ENCODE results near the gene GPC1.

The GPC1 gene

GRCh38 chr2:240393831-240394410 is 41.5 kb upstream of the GPC1 start:
- H3K4me3 ChIP-seq (ENCODE audit: low read length): no peak overlapping the region
- TF ChIP-seq ZNF274 (IDR thresholded peaks at IDR 0.05; ENCODE audit: low read depth, low read length): no peak

GRCh38 chr2:240394549-240394948 is 40.9 kb upstream of the GPC1 start:
- no peak for TF ChIP-seq ZNF274 (IDR thresholded peaks at IDR 0.05; ENCODE audit: low read depth, low read length)
- no peak overlapping the region for H3K4me3 ChIP-seq (ENCODE audit: low read length)

DNA sequence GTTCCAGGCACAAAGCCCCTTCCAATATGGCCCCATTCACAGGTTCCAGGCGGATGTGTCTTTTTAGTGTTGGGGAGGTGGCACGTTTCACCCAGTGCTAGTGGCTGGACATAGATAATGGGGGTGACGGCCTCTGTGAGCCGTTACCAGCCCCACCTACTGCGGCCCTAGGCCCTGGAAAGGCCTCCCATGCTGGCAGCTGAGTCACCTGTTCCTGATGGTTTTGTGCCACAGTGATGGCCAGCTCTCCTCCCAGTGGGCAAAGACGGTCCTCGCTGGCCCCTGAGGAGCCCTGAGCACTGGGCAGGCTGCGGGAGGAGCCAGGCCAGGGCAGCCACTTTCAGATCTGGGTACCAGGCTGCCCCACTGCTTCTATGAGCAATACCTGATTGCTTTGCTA is 40.0 kb upstream of the GPC1 start:
- H3K4me3 ChIP-seq (ENCODE audit: low read length): no peak overlapping the region
- TF ChIP-seq ZNF274 (IDR thresholded peaks at IDR 0.05; ENCODE audit: low read depth, low read length): no peak

DNA sequence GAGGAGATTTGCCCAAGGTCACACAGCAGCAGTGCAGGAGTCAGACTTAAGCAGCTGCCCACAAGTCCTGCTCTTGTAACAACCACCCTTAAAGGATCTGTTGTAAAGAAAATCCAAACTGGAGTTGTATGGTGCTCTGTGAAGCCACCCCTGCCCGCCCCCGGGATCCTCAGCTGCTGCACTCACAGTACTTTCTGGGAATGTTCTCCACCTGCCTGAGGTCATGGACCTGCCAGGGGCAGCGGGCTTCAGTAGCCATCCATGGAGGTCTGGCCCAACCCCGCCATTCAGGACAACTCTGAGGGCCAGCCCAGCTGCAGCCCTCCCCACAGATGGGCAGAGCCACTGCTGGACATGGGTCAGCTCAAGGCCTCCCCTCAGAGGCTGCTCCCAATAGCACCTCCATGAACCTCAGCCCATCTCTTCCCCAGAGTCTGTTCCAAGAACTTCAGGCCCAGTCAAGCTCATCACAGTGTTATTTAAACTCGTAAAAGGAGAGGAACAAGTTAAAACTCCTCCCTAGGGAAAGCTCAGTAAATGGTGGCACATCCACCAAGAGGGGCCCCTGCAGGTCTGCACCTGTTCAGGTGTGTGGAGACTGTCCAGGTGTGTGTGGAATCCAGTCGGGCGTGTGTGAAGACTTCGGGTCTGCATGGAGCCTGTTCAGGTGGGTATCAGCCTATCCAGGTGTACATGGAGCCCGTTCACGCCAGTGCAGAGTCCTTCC is 39.4 kb upstream of the GPC1 start:
- TF ChIP-seq ZNF274 (IDR thresholded peaks at IDR 0.05; ENCODE audit: low read depth, low read length): no peak
- H3K4me3 ChIP-seq (ENCODE audit: low read length): no peak overlapping the region

DNA sequence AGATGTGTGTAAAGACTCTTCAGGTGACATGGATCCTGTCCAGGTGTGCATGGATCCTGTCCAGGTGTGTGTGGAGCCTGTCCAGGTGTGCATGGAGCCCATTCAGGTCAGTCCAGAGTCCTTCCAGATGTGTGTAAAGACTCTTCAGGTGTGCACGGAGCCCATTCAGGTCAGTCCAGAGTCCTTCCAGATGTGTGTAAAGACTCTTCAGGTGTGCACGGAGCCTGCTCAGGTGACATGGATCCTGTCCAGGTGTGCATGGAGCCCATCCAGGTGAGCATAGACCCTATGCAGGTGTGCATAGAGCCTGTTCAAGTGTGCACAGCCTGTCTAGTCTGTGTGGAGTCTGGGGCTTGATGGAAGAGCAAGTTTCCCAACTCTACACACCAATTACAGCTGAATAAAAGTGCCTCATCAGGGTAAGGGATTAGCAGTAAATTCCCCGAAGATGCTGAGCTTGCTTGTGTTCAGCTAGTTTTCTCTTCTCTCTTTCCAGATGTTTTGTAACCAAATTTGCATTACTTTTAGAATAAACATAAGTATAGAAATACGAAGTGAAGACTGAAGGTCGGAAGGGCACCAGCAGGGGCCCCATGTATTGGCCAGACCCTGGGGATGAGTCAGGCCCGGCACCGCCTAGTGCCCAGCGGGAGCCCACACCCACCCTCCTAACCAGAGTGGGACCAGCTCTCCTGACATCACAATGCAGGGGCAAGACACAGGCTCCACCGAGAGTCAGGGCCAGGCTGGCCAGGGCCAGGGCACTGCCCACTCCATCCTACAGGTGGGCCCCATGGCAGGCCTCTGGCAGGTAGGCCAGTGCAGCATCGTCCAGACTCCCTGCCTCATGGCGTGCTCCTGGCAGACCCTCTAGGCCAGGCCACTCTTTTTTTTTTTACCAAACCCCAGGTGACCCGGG is 38.6 kb upstream of the GPC1 start:
- TF ChIP-seq ZNF274 (IDR thresholded peaks at IDR 0.05; ENCODE audit: low read depth, low read length): no peak

GRCh38 chr2:240397542-240397916 is 37.9 kb upstream of the GPC1 start:
- no peak overlapping the region for H3K4me3 ChIP-seq (ENCODE audit: low read length)
- no peak for TF ChIP-seq ZNF274 (IDR thresholded peaks at IDR 0.05; ENCODE audit: low read depth, low read length)

More for the DNA sequence above, 38.6 kb upstream of the GPC1 start:
- H3K4me3 ChIP-seq (ENCODE audit: low read length): no peak overlapping the region

GRCh38 chr2:240397924-240398645 is 37.4 kb upstream of the GPC1 start:
- H3K4me3 ChIP-seq (ENCODE audit: low read length): no peak overlapping the region
- TF ChIP-seq ZNF274 (IDR thresholded peaks at IDR 0.05; ENCODE audit: low read depth, low read length): no peak

- no peak overlapping the region for H3K4me3 ChIP-seq (ENCODE audit: low read length)
- TF ChIP-seq ZNF274 (IDR thresholded peaks at IDR 0.05; ENCODE audit: low read depth, low read length): no peak
Measured at GRCh38 chr2:240398661-240399267, 36.7 kb upstream of the GPC1 start.

- no peak for TF ChIP-seq ZNF274 (IDR thresholded peaks at IDR 0.05; ENCODE audit: low read depth, low read length)
- no peak overlapping the region for H3K4me3 ChIP-seq (ENCODE audit: low read length)
Measured at GRCh38 chr2:240399419-240400324, 35.8 kb upstream of the GPC1 start.

GRCh38 chr2:240400371-240401161 is 34.9 kb upstream of the GPC1 start:
- H3K4me3 ChIP-seq (ENCODE audit: low read length): no peak overlapping the region
- TF ChIP-seq ZNF274 (IDR thresholded peaks at IDR 0.05; ENCODE audit: low read depth, low read length): no peak

DNA sequence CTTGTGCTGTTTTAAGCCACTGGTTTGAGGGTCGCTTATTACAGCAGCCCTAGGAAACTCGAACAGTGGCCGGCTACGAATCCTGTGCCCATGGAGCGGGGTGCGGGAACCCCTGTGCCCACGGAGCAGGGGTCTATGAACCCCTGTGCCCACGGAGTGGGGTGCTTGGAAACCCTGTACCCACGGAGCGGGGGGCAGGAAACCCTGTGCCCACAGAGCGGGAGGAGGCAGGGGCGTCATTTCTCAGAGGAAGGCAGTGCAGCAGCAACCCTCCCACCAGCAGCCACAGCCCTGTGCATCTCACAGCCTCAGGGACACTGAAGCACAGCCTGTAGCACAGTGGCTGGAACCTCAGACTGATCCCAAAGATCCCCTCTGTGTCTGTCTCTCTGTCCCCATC is 34.2 kb upstream of the GPC1 start:
- no peak for TF ChIP-seq ZNF274 (IDR thresholded peaks at IDR 0.05; ENCODE audit: low read depth, low read length)
- no peak overlapping the region for H3K4me3 ChIP-seq (ENCODE audit: low read length)

Data from GM08714 (cell line).